CD4-positive, alpha-beta memory T cell (primary cell): Measurements from ENCODE around the gene NLGN2. TPM values are rescaled to one million over a fixed set of nuclear protein-coding genes. Genes with fewer than 3 reads are reported as not detected.

Experiments
- CTCF ChIA-PET: fragments of 350-600 bp; sonication (Branson Sonifier 250); formaldehyde crosslinking; loops from one replicate; lab custom pipeline; 2021; ENCODE audit warnings: inconsistent platforms; ENCODE audit not compliant: partially characterized antibody; lab: Charles Lee
- POLR2A ChIA-PET: fragments of 350-600 bp; sonication (Branson Sonifier 250); formaldehyde crosslinking; loops from one replicate; lab custom pipeline; 2021; ENCODE audit not compliant: partially characterized antibody; lab: Charles Lee
- DNase-seq, 5 donors: peaks; one replicate each; pipeline versions ENCODE4 v3.0.0 to v3.0.0-alpha.2; 2020 to 2022; ENCODE audit warnings: mixed read lengths in 1 of 5
- H3K27ac ChIP-seq: one replicate; pipeline ENCODE4 v1.7.0; 2013; ENCODE audit warnings: low read depth, low read length
- H3K27me3 ChIP-seq: 2 replicates; pipeline ENCODE4 v1.7.0; 2013; ENCODE audit warnings: mild to moderate bottlenecking, low read length, moderate library complexity; ENCODE audit not compliant: insufficient read depth
- H3K36me3 ChIP-seq: 2 replicates; pipeline ENCODE4 v1.7.0; 2013; ENCODE audit warnings: mild to moderate bottlenecking, low read length, moderate library complexity; ENCODE audit not compliant: insufficient read depth
- H3K4me1 ChIP-seq: 2 replicates; pipeline ENCODE4 v1.7.0; 2013; ENCODE audit warnings: mild to moderate bottlenecking, low read length, moderate library complexity; ENCODE audit not compliant: insufficient read depth
- H3K4me3 ChIP-seq, 2 donors: one replicate each; pipeline ENCODE4 v1.7.0; 2013; ENCODE audit warnings: low read length in 2 of 2, mild to moderate bottlenecking in 1 of 2
- H3K9me3 ChIP-seq, 2 donors: one replicate each; pipeline ENCODE4 v1.7.0; 2013; ENCODE audit warnings: low read length in 2 of 2, control low read depth in 1 of 2; ENCODE audit not compliant: control insufficient read depth in 1 of 2
- H3K27ac Mint-ChIP-seq, 7 donors: one replicate each; pipeline ENCODE4 v1.8.0; 2020 to 2021; ENCODE audit warnings: mixed read lengths in 7 of 7, mild to moderate bottlenecking in 6 of 7, inconsistent platforms in 3 of 7, moderate library complexity in 3 of 7
- H3K27me3 Mint-ChIP-seq, 2 donors: one replicate each; pipeline ENCODE4 v1.8.0; 2020 to 2021; ENCODE audit warnings: mixed read lengths in 2 of 2
- H3K36me3 Mint-ChIP-seq, 2 donors: one replicate each; pipeline ENCODE4 v1.8.0; 2020 to 2021; ENCODE audit warnings: mixed read lengths in 2 of 2, inconsistent platforms in 1 of 2, mild to moderate bottlenecking in 1 of 2
- H3K4me1 Mint-ChIP-seq, 4 donors: one replicate each; pipeline ENCODE4 v1.8.0; 2020 to 2021; ENCODE audit warnings: mixed read lengths in 4 of 4, mild to moderate bottlenecking in 1 of 4
- H3K4me3 Mint-ChIP-seq, 8 donors: one replicate each; pipeline ENCODE4 v1.8.0; 2020 to 2021; ENCODE audit warnings: mixed read lengths in 8 of 8, mild to moderate bottlenecking in 7 of 8, moderate library complexity in 6 of 8, inconsistent platforms in 3 of 8
- H3K9me3 Mint-ChIP-seq, 8 donors: one replicate each; pipeline ENCODE4 v1.8.0; 2020 to 2021; ENCODE audit warnings: mixed read lengths in 8 of 8, mild to moderate bottlenecking in 5 of 8, inconsistent platforms in 3 of 8, moderate library complexity in 1 of 8
- intact Hi-C: fragments of 100-400 bp; cut with micrococcal nuclease; formaldehyde crosslinking; loops from one replicate; pipeline ENCODE4 v1.15.1; 2023
- polyA plus RNA-seq, 2 donors: library from polyadenylated mRNA; unstranded; fragments of 300-500 nt; fragmentation: Illumina TruSeq; gene quantifications; one replicate each; pipeline ENCODE4 v1.2.3, GENCODE V29; 2021
- total RNA-seq, 2 experiments: library from RNA; stranded (reverse); gene quantifications; one replicate each; pipeline ENCODE4 v1.2.3, GENCODE V29; 2021

NLGN2 gene
- total and polyA plus RNA-seq, 4 experiments from 2014 or later = 0.08 to 9.8 (median 8.8) TPM; not detected in 1

DNA sequence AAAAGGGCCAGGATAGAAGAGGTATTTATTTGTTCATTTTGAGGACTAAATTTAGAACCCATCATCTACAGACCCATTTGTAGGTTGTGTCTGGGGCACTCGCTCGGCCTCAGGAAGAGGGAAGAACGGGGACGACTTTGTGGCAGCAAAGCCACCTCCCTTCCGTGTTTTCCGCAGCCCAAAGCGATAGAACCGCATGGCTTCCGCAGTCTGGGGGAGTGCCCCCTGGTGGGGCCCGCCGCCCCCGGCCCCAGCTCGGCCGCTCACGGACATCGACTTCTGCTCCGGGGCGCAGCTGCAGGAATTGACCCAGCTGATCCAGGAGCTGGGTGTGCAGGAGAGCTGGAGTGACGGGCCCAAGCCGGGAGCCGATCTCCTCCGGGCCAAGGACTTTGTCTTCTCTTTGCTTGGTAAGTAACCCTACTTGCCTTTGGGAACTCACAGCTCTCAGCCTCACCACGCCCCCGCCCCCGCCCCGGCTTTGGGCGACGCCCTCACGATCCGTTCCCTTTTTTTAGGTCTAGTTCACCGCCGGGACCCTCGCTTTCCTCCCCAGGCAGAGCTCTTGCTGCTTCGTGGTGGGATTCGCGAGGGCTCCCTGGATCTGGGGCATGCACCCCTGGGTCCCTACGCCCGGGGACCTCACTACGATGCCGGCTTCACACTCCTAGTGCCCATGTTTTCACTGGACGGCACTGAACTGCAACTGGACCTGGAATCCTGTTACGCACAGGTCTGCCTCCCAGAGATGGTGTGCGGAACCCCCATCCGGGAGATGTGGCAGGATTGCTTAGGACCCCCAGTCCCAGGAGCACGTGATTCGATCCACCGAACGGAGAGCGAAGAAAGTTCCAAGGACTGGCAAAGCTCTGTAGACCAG, 28.3 kb downstream of the NLGN2 start:
- H3K4me1 ChIP-seq = peaks cover 44% of the 10 kb centered on the region
- H3K27me3 Mint-ChIP-seq = peaks cover 13 to 14% of the 10 kb centered on the region in 2 donors
- peak in 2 of 5 donors; percentile 66 to 73 for DNase-seq
- ChIA-PET CTCF (interaction anchor here (0.7 to 5.4 kb wide), 42 partner anchors 8 to 253 kb away, joined by 3 to 88 read pairs (median 8); partner anchors contain the start of genes ACAP1, KCTD11, MPDU1 and NEURL4), POLR2A (interaction anchor here (0.5 to 9.3 kb wide), 41 partner anchors 10 to 421 kb away, joined by 3 to 176 read pairs (median 5); partner anchors contain the start of genes ACAP1, CD68, CHRNB1 and GPS2)
- peak overlapping the region; percentile 86 for H3K27ac ChIP-seq
- peak overlapping the region; percentile 89 to 96 (median 94) for H3K4me3 Mint-ChIP-seq
- H3K4me1 Mint-ChIP-seq = peaks cover 25 to 54% (median 36%) of the 10 kb centered on the region in 4 donors
- H3K9me3 ChIP-seq = no peaks in the 10 kb centered on the region
- intact Hi-C loops = loop anchor here (1.0 to 2.0 kb wide), 11 partner anchors 19 to 389 kb away; partner anchors contain the start of genes PHF23, PLSCR3, POLR2A and TMEM256
- peaks cover 5 to 9% of the 10 kb centered on the region in 2 donors for H3K36me3 Mint-ChIP-seq
- H3K36me3 ChIP-seq = no peaks in the 10 kb centered on the region
- H3K4me3 ChIP-seq = peak overlapping the region; percentile 89
- H3K27me3 ChIP-seq = peaks cover 22% of the 10 kb centered on the region
- H3K27ac Mint-ChIP-seq = peak overlapping the region; percentile 94 to 99 (median 97)
- no peaks in the 10 kb centered on the region for H3K9me3 Mint-ChIP-seq

DNA sequence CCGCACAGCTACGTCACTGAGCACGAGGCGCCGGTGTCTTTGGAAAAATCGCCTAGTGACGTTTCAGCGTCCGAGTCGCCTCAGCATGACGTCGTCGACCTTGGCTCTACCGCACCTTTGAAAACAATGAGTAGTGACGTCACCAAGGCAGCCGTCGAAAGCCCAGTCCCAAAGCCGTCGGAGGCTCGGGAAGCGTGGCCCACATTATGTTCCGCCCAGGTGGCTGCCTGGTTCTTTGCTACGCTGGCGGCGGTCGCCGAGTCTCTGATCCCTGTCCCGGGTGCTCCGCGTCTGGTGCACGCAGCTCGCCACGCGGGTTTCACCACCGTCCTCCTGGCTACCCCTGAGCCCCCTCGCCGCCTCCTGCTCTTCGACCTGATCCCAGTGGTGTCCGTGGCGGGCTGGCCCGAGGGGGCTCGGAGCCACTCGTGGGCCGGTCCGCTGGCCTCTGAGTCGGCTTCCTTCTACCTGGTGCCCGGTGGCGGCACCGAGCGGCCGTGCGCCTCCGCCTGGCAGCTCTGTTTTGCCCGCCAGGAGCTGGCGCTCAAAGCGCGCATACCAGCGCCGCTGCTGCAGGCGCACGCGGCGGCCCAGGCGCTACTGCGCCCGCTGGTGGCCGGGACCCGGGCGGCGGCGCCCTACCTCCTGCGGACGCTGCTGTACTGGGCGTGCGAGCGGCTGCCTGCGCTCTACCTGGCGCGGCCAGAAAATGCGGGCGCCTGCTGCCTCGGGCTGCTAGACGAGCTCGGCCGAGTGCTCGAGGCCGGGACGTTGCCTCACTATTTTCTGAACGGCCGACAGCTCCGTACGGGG, 29.1 kb downstream of the NLGN2 start:
- POLR2A ChIA-PET = interaction anchor here (0.7 to 9.3 kb wide), 43 partner anchors 9 to 420 kb away, joined by 3 to 176 read pairs (median 5); partner anchors contain the start of genes ACAP1, CD68, CHRNB1 and GPS2
- Mint-ChIP-seq H3K4me1 (peaks cover 25 to 54% (median 36%) of the 10 kb centered on the region in 4 donors), H3K9me3 (no peaks in the 10 kb centered on the region), H3K27me3 (peaks cover 16% of the 10 kb centered on the region in 2 donors), H3K27ac (peak overlapping the region; percentile 94 to 99 (median 97)), H3K4me3 (peak overlapping the region; percentile 89 to 96 (median 94)), H3K36me3 (peaks cover 5 to 9% of the 10 kb centered on the region in 2 donors)
- intact Hi-C loops = loop anchor here (1.0 to 2.0 kb wide), 6 partner anchors 43 to 390 kb away; partner anchors contain the start of genes KCTD11, SENP3 and ZBTB4
- Histone ChIP-seq H3K4me1 (peaks cover 47% of the 10 kb centered on the region), H3K4me3 (peak overlapping the region; percentile 89), H3K27ac (peak overlapping the region; percentile 86), H3K36me3 (no peaks in the 10 kb centered on the region), H3K9me3 (no peaks in the 10 kb centered on the region), H3K27me3 (peaks cover 26% of the 10 kb centered on the region)
- DNase-seq = peak; percentile 81 to 86 (median 84)
- CTCF ChIA-PET = interaction anchor here (0.8 to 5.4 kb wide), 47 partner anchors 10 to 391 kb away, joined by 3 to 88 read pairs (median 7); partner anchors contain the start of genes ACAP1, KCTD11, MPDU1 and NEURL4

DNA sequence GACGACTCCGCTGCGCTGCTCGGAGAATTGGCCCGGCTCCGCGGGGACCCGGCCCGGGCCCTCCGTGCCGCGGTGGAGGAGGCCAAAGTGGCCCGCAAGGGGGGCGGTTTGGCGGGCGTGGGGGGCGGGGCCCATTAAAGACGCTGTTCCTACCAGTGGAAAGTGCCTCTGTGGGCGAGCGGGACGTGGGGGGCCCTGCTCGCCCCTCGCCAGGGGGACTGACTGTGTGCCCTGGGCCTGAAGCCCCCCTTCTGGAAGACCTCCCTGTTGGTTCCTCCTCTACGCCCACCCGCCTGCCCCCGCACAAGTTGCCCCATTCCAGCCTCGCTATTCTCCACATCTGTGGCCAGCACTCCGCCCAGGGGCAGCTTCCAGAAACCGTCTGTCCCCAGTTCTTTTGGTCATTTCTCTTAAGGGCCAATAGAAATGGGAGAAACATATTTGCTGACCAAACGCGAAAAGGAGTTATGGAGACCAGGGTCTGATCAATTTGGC, 29.8 kb downstream of the NLGN2 start:
- DNase-seq = peak in 1 of 5 donors; percentile 38
- Histone ChIP-seq H3K27ac (no peak overlapping the region), H3K27me3 (peaks cover 26% of the 10 kb centered on the region), H3K4me1 (peaks cover 47% of the 10 kb centered on the region), H3K4me3 (no peak overlapping the region), H3K9me3 (no peaks in the 10 kb centered on the region), H3K36me3 (no peaks in the 10 kb centered on the region)
- intact Hi-C loops = loop anchor here (1.0 to 2.0 kb wide), 6 partner anchors 42 to 391 kb away; partner anchors contain the start of genes KCTD11, SENP3 and ZBTB4
- H3K9me3 Mint-ChIP-seq = no peaks in the 10 kb centered on the region
- CTCF ChIA-PET = interaction anchor here (0.8 to 5.4 kb wide), 42 partner anchors 10 to 391 kb away, joined by 3 to 88 read pairs (median 7); partner anchors contain the start of genes ACAP1, KCTD11, MPDU1 and NEURL4
- H3K27ac Mint-ChIP-seq = peak overlapping the region in 2 of 7 donors; percentile 39 to 98
- H3K36me3 Mint-ChIP-seq = peaks cover 5 to 9% of the 10 kb centered on the region in 2 donors
- peaks cover 21% of the 10 kb centered on the region in 2 donors for H3K27me3 Mint-ChIP-seq
- H3K4me1 Mint-ChIP-seq = peaks cover 25 to 54% (median 37%) of the 10 kb centered on the region in 4 donors
- POLR2A ChIA-PET = interaction anchor here (0.8 to 9.3 kb wide), 36 partner anchors 8 to 392 kb away, joined by 3 to 176 read pairs (median 7); partner anchors contain the start of genes ACAP1, CHRNB1, KCTD11 and NEURL4
- peak overlapping the region; percentile 69 to 96 (median 79) for H3K4me3 Mint-ChIP-seq

DNA sequence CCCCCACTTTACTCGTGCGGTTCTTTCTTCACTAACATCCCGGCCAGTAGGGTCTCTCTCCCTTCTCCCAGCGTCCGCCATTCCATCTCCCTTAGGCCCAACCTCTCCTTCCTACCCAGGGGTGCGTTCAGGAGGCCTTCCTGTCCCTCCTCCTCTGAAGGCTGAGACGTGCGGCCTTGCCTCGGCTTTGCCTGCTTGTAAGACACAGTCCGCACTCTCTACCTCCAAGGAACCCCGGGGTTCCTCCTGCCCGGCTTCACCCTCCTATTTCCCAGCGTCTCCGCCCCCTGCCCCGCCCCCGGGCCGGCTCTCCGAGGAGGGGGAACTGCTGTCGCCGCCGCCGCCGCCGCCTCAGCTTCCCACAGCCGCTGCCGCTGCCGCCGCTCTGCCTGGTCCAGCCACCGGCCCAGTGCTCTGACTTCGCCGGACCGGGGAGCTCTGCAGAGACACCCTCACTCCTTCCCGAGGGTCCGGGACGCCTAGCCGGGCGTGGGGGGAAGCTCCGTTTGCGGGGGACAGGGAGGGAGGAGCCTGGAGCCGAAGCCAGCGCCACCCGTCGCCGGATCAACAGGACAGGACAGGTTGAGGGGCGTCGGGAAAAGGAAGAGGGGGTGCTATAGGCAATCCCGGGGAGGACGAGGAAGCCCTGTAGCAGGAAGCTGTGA, 30.4 kb downstream of the NLGN2 start:
- Histone ChIP-seq H3K4me3 (no peak overlapping the region), H3K36me3 (no peaks in the 10 kb centered on the region), H3K4me1 (peaks cover 47% of the 10 kb centered on the region), H3K27me3 (peaks cover 26% of the 10 kb centered on the region), H3K27ac (no peak overlapping the region), H3K9me3 (no peaks in the 10 kb centered on the region)
- peak overlapping the region in 4 of 7 donors; percentile 39 to 98 (median 79) for H3K27ac Mint-ChIP-seq
- peak overlapping the region; percentile 64 to 81 (median 79) for H3K4me3 Mint-ChIP-seq
- DNase-seq = peak; percentile 25 to 65 (median 35)
- intact Hi-C loops = loop anchor here (1.0 to 2.0 kb wide), 6 partner anchors 41 to 391 kb away; partner anchors contain the start of genes KCTD11, SENP3 and ZBTB4
- H3K9me3 Mint-ChIP-seq = no peaks in the 10 kb centered on the region
- peaks cover 25 to 54% (median 37%) of the 10 kb centered on the region in 4 donors for H3K4me1 Mint-ChIP-seq
- peaks cover 5 to 9% of the 10 kb centered on the region in 2 donors for H3K36me3 Mint-ChIP-seq
- CTCF ChIA-PET = interaction anchor here (0.9 to 5.4 kb wide), 10 partner anchors 9 to 128 kb away, joined by 3 to 88 read pairs (median 28); partner anchors contain the start of genes KCTD11, POLR2A, SENP3 and TMEM256
- peaks cover 22 to 26% of the 10 kb centered on the region in 2 donors for H3K27me3 Mint-ChIP-seq
- POLR2A ChIA-PET = interaction anchor here (1.2 to 9.3 kb wide), 10 partner anchors 18 to 249 kb away, joined by 3 to 176 read pairs (median 22); partner anchors contain the start of genes ACAP1, POLR2A, SENP3 and SLC35G6

- Mint-ChIP-seq H3K27ac (peak overlapping the region in 4 of 7 donors; percentile 51 to 98 (median 69)), H3K27me3 (peaks cover 25 to 33% of the 10 kb centered on the region in 2 donors), H3K36me3 (peaks cover 5 to 9% of the 10 kb centered on the region in 2 donors), H3K4me3 (peak overlapping the region; percentile 17 to 81 (median 68)), H3K9me3 (no peaks in the 10 kb centered on the region), H3K4me1 (peaks cover 25 to 54% (median 37%) of the 10 kb centered on the region in 4 donors)
- H3K27ac ChIP-seq = no peak overlapping the region
- intact Hi-C loops = no loop called here
- peak in 1 of 5 donors; percentile 5 for DNase-seq
- CTCF ChIA-PET = interaction anchor here (0.9 to 5.4 kb wide), 4 partner anchors 26 to 84 kb away, joined by 3 to 88 read pairs (median 28); partner anchors contain the start of genes KCTD11, POLR2A and TMEM95
- no peaks in the 10 kb centered on the region for H3K9me3 ChIP-seq
- H3K4me3 ChIP-seq = no peak overlapping the region
- H3K36me3 ChIP-seq = no peaks in the 10 kb centered on the region
- POLR2A ChIA-PET = interaction anchor here (0.9 to 9.3 kb wide), 9 partner anchors 17 to 248 kb away, joined by 3 to 176 read pairs (median 4); partner anchors contain the start of genes ACAP1, MPDU1, POLR2A and SENP3
- H3K27me3 ChIP-seq = peaks cover 30% of the 10 kb centered on the region
- peaks cover 47% of the 10 kb centered on the region for H3K4me1 ChIP-seq
These were observed 31.2 kb downstream of the NLGN2 start for GRCh38 chr17:7438656-7439460.
